Right ventricle myocardium superior (tissue), 1 donor: Measurements from ENCODE around the gene IGSF22. TPM values are rescaled to one million over a fixed set of nuclear protein-coding genes. Genes with fewer than 3 reads are reported as not detected.

Source experiments
- ATAC-seq: fragments of 200-7000 bp; cut with Tn5 transposase; one replicate; pipeline ENCODE4 v1.9.1; 2020; ENCODE audit warnings: mild to moderate bottlenecking; ENCODE audit not compliant: poor library complexity
- DNase-seq: peaks from one replicate; pipeline ENCODE4 v3.0.0-alpha.2; 2020
- intact Hi-C: fragments of 100-400 bp; cut with DNase I; formaldehyde crosslinking; loops from one replicate; pipeline ENCODE4 v1.11.2; 2022
- total RNA-seq: library from RNA; stranded (reverse); fragmentation: NEBNext Ultra II Directional; extraction: Animal tissue kit (Norgen Biotek cat#: 25700); gene quantifications from one replicate; pipeline ENCODE4 v1.2.1, GENCODE V29; 2021
- donor health status: DM: no; HTN: yes; CAD: no; lungs with severe emphysema.

Gene IGSF22
- total RNA-seq, 1 donor from 2014 or later, result 0.86 TPM

DNA sequence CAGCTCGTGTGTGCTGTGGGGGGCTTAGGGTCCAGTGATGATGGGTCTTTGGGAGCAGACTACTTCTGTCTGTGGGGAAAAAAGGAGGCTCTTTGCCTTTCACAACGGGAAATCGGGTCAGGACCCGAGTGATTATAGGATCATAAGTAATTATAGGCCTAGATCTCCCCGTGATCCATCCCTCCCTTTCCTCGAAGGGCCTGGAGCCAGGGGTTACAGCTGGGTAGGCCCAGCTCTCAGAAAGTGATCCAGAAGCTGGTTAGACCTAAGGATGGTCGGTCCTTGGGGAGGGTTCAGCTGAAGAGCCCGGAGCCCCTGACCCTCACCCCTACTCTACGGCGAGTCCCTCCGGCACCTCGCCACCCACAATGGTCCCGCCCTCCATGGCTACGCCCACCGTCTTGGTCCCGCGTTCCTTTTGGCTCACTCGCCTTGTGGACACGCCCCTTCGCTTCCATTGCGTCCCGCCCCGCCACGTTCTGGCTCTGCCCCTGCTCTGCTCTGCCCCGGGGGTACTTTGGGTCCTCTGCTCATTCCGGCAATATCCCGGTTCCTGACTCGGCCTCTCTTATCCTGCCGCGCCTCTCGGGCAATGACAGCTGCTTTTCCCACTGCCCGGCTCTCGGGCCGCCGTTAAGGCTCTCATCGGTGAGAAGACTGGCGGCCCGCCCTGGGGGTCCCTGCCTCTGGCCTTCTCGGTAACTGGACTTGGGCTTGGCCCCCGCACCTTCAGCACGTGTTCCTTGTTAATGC lies 5.0 kb downstream of the IGSF22 start:
- ATAC-seq (peak; percentile 98), DNase-seq (peak; percentile 90)
- intact Hi-C loops, result no loop called here

- intact Hi-C loops, result no loop called here
- no peak for DNase-seq
- no peak for ATAC-seq
These were observed 5.7 kb downstream of the IGSF22 start for GRCh38 chr11:18720091-18720807.

GRCh38 chr11:18715476-18715875 lies 10.5 kb downstream of the IGSF22 start:
- intact Hi-C loops, result no loop called here
- no peak for ATAC-seq
- DNase-seq, result no peak

GRCh38 chr11:18714443-18714780 lies 11.6 kb downstream of the IGSF22 start:
- ATAC-seq, result no peak
- intact Hi-C loops, result no loop called here
- DNase-seq, result no peak

DNA sequence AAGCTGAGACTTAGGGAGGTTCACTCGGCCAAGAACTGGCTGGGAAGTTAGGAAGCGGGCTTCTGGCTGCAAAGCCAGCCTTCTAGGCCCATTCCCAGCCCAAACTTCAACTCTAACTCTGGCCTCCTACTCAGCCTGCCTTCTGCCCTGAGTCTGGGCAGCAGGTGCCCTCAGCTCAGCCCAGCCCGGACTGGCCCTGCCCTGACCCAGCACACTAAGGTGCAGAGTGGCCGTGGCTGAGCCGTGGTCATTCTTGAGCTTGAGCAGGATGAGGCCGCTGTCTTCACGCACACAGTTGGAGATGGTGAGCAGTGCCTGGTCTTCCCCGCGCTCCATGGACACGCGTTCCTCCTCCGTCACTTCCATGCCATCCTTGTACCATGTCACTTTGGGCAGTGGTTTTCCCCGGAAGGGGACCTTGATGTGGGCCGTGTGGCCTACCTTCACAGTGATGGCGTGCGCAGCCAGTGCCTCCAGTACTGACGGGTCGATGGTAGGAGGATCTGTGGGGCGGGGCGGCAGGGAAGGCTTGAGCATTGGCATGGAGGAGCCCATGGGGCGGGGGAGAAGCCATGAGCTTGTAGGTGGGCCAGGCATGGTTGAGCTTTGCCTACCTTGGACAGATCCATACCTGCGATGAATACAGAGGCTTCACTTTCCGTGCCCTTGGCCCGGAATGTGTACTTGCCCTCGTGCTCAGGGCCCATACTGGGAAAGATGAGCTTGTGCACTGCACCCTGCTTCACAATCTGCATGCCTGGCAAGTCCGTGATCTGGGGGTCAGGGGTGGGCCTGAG lies 12.1 kb downstream of the IGSF22 start:
- intact Hi-C loops, result no loop called here
- ATAC-seq, result no peak
- no peak for DNase-seq

- intact Hi-C loops, result no loop called here
- ATAC-seq, result no peak
These were observed 15.4 kb downstream of the IGSF22 start for GRCh38 chr11:18710545-18710944.

GRCh38 chr11:18709414-18709813 lies 16.6 kb downstream of the IGSF22 start:
- ATAC-seq (no peak), DNase-seq (no peak)
- intact Hi-C loops, result loop anchor here (10.0 kb wide), 1 partner anchor 125 kb away; the partner anchor contains the start of gene UEVLD

More at GRCh38 chr11:18710545-18710944, 15.4 kb downstream of the IGSF22 start:
- DNase-seq, result no peak

DNA sequence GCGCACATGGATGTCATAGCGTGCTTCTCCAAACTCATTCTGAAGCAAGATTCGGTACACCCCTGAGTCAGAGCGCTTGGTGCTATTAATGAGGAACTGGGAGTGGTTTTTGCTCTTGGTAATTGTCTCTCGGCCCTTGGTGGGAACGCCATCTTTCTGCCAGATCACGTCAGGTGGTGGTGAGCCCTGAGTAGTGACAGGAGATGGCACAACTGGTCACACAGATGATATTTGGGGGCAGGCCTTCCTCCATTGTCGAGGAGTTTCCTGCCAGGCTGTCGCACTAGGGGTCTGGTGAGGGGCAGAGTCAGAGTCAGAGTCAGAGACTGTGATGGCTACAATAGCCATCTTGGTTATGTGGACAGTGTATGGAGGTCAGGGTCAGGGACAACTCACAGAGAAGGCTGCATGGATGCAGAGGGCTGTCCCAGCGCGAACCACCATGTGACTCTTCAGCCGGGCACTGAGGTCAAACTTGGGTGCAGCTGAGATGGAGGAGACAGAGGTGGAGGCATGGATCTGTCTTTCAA lies 18.1 kb downstream of the IGSF22 start:
- intact Hi-C loops, result loop anchor here (10.0 kb wide), 1 partner anchor 123 kb away; the partner anchor contains the start of gene UEVLD
- ATAC-seq, result no peak
- no peak for DNase-seq

DNA sequence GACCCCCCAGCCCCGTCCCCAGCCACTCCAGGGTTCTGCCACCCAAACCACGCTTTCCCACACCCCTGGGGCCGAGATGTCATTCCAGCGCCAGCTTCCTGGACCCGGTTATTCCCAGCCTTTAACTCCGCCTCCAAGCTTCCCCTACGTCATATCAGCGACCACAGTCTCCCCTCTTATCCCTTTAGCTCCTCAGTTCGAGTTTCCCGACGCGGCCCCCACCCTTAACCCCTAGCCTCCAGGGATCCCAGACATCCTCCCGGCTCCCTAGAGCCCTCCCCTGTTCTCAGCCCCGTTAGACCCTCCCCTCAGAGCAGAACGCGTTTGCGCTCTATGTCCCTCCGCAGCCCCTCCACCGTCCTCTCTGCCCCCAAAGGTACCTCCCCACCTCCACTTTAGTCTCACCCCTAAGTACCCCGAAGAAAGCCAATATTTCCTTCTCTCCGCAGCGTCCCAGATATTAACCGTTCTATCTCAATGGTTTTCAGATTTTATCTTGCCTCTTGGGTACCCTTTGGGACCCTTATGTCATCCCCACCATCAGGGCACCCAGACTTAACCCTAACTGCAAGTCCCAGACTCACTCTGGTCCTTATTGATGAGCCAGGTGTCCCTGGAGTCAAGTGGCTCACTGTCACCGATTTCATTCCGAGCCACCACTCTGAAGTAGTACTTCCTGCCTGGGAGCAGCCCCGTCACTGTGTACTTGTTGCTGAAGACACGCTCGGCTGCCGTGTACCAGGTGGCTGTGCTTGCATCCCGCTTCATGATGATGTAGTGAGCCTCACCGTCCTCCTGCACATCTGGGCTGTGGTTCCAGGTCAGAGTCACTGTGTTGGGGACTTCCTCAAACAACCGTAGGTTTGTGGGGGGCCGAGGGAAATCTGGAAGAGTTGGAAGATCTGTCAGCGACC lies 19.4 kb downstream of the IGSF22 start:
- ATAC-seq (peak; percentile 65), DNase-seq (peak; percentile 67)
- intact Hi-C loops, result loop anchor here (10.0 kb wide), 1 partner anchor 122 kb away; the partner anchor contains the start of gene UEVLD

DNA sequence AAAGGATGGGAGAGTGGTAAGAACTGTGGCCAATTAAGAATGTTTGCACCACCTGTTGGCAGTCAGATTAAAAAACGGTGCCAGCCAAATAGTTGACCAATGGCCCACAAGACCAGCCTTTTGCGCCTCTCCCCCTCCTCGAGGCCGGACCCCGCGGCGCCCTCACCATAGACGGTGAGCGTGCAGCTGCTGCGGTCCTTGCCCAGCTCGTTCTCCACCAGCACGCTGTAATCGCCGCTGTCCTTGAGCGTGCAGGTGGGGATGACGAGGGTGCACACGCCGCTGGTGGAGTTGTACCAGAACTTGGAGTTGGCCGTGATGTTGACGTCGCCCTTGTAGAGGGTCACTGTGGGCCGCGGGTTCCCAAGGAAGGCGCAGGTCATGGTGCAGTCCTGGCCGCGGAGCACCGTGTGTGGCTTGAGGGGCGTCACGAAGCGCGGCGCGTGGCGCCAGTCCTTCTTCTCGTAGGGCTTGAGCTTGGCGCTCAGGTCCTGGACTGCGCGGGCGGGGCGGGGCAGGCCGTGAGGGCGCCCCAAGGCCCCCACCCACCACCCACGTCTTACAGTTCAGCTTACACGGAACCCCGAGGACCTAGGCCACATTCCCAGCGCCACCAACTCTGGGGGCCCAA lies 20.2 kb downstream of the IGSF22 start:
- ATAC-seq, result peak; percentile 53
- DNase-seq, result peak; percentile 59
- intact Hi-C loops, result loop anchor here (10.0 kb wide), 1 partner anchor 121 kb away; the partner anchor contains the start of gene UEVLD

DNA sequence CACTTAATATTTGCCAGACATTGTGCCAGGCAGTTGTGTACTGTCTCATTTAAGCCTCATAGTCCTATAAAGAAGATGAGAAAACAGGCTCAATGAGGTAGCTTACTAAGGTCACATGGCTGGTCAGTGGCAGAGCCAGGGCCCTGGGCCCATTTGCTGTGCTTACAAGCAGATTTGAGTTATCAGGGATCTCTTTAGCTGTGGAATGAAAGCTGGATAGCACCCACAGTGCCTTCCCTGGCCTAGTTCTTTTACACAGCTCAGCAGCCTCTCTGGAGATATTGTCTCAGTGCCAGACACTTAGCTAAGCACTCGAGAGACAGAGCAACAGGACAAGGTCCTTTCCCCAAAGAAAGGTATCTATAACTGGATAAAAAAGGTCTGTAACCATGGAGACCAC lies 21.3 kb downstream of the IGSF22 start:
- intact Hi-C loops, result loop anchor here (10.0 kb wide), 1 partner anchor 120 kb away; the partner anchor contains the start of gene UEVLD
- DNase-seq, result peak; percentile 75
- peak; percentile 68 for ATAC-seq

DNA sequence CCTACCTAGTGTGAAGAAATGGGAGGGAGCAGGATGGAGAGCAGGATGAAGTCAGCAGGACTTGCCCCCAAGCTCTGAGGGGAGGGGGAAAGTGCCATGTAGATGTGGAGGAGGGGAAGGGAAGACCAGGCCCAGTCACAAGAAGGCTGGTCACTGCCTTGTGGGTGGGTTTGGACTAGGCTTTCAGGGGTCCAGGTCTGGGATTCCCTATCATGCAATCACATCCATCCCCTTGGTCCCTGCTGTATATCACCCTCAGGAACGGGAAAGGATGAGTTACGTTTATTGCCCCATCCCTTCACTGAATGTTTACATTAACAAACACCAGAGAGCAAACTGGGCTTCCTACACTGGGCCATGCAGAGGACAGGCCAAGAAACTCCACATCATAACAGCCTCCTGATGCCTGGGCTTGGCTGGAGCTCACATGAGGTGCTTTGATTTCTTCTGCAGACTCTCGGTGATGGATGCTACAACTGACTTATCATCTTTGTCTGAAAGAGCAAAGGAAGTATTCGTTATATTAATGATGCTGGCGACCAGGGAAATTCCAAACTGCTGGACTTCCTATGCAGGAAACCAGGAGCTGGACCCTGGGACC lies 21.8 kb downstream of the IGSF22 start:
- ATAC-seq (no peak), DNase-seq (no peak)
- intact Hi-C loops, result loop anchor here (10.0 kb wide), 1 partner anchor 119 kb away; the partner anchor contains the start of gene UEVLD

DNA sequence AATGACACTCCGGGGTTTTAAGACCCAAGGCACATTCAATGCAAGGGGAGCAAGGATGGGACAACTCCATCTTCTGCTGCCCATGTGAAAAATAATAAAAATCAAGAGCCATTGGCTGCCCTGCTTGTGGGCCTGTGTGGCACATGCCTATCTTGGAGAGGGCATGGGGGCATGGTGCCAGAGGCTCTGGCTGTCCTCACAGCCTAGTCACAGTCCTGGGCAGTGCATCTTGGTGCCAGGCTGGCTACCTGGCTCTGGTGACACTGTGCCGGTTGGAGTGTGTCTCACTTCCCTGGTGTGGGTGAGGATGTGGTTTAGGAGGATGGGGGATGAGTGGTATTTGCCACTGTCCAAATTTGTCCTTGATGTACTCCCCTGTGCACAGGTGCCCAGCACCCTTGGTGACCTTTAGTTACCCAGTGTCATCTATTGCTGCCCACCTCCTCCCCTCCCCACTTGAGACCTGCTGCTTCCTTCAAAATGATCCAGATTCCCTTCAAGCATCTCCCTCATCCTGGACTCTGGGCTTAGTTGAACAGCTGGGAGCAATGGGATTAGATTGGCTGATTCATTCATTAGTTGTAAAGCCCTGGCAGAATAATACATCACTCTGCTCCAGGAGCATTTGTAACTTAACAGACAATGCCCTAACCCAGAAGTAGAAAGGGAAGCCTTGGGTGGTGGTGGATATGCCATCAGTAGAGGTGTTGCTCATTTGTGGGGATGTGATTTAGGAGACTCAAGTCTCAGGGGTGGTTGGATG lies 22.8 kb downstream of the IGSF22 start:
- ATAC-seq (no peak), DNase-seq (peak; percentile 77)
- intact Hi-C loops, result loop anchor here (10.0 kb wide), 1 partner anchor 118 kb away; the partner anchor contains the start of gene UEVLD

DNA sequence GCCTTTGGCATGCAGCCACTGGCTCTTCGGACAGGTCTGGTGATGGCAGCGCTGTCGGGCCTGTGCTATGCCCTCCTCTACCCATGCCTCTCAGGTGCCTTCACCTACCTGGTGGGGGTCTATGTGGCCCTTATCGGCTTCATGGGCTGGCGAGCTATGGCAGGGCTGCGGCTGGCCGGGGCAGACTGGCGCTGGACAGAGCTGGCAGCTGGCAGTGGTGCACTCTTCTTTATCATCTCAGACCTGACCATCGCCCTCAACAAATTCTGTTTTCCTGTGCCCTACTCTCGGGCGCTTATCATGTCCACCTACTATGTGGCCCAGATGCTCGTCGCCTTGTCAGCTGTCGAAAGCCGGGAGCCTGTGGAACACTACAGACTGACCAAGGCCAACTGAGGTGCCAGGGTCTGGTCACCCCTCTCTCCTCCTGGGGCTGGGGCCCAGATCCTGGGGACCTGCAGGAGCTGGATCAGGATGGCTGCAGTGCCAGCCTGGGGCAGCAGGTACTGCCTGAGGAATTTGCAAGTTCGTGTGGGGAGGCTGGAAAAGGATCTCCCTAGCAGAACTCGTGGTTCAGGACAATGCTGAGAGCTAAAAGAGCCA lies 24.3 kb downstream of the IGSF22 start:
- no peak for ATAC-seq
- intact Hi-C loops, result loop anchor here (10.0 kb wide), 1 partner anchor 117 kb away; the partner anchor contains the start of gene UEVLD
- DNase-seq, result no peak

- ATAC-seq, result no peak
- intact Hi-C loops, result loop anchor here (10.0 kb wide), 1 partner anchor 116 kb away; the partner anchor contains the start of gene UEVLD
- DNase-seq, result no peak
These were observed 25.1 kb downstream of the IGSF22 start for GRCh38 chr11:18700872-18701271.

DNA sequence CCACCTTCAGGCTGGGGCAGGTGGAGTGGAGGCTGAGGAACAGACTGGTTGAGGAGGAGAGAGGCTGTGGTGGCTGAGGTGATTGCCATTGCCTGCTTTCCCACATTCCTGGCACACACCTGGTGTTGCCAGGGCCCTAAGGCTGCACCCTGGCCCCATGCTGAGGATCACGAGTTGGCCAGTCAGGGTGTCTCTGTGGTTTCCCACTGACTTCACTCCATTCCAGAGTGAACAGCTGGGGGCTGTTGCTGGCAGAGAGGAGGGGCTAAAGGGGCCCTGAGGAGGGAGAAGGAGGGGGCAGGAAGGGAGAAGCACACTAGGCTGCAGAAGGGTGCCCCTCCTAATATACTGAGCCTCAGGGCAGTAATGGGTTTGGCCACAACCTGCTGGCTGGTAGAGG lies 25.6 kb downstream of the IGSF22 start:
- ATAC-seq (no peak), DNase-seq (no peak)
- intact Hi-C loops, result loop anchor here (10.0 kb wide), 1 partner anchor 116 kb away; the partner anchor contains the start of gene UEVLD
